SK-MEL-5 (cell line): Measurements from ENCODE around the gene MCM6. TPM values are rescaled to one million over a fixed set of nuclear protein-coding genes. Genes with fewer than 3 reads are reported as not detected.
A peak's percentile ranks its signal among the peaks of the same experiment; 100 is the strongest.
"Not testable (repeated sequence)": the region's sequence is repeated elsewhere in the genome, so short reads cannot be mapped to it uniquely, and the experiment has no call there.

Experiments used
- DNase-seq: peaks from one replicate; pipeline ENCODE4 v3.0.0-alpha.2; 2016; ENCODE audit warnings: low read depth, low spot score
- in situ Hi-C: cut with HindIII; loops from 2 replicates; pipeline ENCODE4 v1.10.0; 2016; ENCODE audit warnings: low sequenced_read_pairs, high pct_unique_total_duplicates, low pct_unique_long_range_greater_than_20kb
- total RNA-seq: library from RNA; depleted of rRNA; stranded (reverse); fragments of >200 nt; shearing (Covaris generic); gene quantifications from 2 replicates; pipeline ENCODE4 v1.2.3, GENCODE V29; 2014

The MCM6 gene
- total RNA-seq, 1 experiment from 2014 or later = 18.1 TPM

DNA sequence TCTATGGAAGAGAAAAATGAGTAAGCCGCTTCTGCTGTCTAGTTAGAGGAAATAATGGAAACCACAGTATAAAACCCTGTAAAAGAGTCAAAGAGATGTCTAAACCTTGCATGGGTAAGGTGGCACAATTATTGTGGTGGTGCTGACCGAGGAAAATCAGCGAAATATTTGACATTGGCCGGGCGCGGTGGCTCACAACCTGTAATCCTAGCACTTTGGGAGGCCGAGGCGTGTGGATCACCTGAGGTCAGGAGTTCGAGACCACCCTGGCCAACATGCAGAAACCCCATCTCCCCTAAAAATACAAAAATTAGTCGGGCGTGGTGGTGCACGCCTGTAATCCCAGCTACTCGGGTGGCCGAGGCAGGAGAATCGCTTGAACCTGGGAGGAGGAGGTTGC lies 527 bp upstream of the MCM6 start:
- DNase-seq, in situ Hi-C loops: not testable (repeated sequence)

DNA sequence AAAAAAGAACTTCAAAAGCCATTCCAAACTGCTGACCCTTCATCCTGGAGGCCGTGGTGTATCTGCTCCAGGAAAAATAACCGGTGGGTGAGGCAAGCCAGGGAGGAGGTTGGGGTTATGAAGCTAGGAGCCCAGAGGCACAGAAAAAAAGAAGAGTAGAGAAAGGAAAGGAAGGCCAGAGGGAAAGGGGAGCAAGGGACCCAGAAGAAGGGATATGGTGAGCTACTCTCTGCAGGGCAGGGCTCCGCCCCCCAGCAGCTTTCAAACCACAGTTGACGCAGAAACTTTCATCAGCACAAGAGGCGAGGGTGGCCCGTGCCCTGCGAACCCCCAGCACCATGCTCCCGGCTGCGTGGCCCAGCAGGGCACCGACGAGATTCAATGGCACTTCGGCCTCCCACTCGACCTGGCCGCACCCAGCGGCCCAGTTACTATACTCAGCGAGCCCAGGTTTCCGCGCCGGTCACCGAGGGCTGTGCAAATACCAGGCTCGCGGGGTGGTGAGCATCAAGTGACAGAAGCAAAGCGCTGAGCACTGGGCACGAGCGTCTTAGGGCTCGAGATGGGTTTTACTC lies 665 bp downstream of the MCM6 start:
- in situ Hi-C loops = no loop called here

DNA sequence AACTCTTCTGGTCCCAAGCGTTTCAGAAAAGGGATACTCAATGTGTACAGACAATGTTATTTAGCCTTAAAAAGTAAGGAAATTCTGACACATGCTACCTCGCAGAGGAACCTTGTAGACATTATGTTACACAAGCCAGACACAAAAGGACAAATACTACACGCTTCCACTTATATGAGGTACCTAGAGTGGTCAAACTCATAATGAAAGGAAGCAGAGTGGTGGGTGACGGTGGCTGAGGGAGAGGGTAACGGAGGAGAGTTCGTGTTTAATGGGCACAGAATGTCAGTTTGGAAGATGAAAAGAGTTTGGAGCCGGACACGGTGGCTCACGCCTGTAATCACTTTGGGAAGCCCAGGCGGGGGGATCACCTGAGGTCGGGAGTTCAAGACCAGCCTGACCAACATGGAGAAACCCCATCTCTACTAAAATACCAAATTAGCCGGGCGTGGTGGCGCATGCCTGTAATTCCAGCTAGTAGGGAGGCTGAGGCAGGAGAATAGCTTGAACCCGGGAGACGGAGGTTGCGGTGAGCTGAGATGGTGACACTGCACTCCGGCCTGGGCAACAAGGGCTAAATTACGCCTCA lies 1.4 kb downstream of the MCM6 start:
- in situ Hi-C loops = no loop called here
- DNase-seq = no peak

More for the DNA sequence above, 665 bp downstream of the MCM6 start:
- peak; percentile 45 for DNase-seq

DNA sequence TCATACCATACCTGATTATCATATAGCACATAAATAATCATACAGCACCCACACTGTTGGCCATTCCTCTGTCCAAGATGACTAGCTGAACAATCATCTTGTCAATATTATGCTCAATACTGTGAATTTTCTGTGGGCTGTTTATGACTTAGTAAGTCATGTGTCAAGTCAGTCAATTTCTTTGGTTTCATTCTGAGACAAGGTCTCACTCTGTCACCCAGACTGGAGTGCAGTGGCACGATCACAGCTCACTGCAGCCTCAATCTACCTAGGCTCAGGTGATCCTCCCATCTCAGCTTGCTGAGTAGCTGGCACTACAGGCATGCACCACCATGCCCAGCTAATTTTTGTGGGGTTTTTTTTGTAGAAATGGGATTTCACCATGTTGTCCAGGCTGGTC lies 5.7 kb downstream of the MCM6 start:
- DNase-seq = no peak
- in situ Hi-C loops = no loop called here

DNA sequence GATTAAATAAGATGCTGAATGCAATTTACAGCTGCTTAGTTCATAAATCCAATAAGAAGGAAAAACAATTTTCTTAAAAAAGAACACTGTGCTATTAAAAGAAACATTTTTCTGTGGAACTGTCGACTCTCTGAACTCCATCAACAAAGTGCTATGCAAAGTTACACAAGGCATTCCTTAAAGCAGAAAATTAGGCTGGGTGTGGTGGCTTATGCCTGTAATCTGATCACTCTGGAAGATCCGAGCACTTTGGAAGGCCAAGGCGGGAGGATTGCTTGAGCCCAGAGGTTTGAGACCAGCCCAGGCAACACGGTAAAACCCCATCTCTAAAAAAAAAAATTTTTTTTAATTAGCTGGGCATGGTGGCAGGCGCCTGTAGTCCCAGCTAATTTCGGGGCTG lies 13.0 kb downstream of the MCM6 start:
- in situ Hi-C loops = no loop called here
- DNase-seq = no peak

DNA sequence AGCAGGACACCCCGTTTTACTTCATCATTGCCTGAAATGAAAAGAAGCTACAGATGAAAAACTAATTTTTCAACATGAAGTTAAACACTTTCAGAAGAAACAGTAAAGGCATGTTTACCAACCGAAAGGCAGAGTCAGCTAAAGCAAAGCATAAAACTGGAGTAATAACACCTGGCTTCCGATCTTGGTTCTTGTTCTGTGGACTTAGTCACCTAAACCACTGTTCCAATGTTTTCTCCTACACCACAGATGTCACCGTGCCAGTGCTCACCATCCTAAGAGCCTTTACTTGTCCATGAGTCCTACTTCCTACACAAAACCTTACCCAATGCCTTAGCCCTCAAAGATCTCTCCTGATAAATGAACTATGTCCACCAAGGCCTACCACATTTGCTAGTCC lies 13.5 kb downstream of the MCM6 start:
- in situ Hi-C loops = no loop called here
- no peak for DNase-seq

DNA sequence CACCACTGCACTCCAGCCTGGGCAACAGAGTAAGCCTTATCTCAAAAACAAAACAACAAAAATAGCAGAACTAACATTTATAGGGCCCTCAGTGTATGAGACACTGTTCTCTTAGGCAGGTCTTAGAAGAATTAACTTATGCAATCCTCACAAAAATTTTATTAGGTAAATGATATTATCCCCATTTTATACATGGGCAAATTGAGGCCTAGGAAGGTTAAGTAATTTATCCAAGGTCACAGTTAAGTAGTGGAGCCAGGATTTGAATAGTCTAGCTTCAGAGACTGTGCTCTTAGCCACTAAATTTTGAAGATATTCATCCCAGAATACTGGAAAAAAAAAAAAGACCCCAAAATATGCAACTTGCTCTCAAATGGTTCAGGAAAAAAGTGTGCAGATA lies 22.8 kb downstream of the MCM6 start:
- DNase-seq = no peak
- in situ Hi-C loops = no loop called here

DNA sequence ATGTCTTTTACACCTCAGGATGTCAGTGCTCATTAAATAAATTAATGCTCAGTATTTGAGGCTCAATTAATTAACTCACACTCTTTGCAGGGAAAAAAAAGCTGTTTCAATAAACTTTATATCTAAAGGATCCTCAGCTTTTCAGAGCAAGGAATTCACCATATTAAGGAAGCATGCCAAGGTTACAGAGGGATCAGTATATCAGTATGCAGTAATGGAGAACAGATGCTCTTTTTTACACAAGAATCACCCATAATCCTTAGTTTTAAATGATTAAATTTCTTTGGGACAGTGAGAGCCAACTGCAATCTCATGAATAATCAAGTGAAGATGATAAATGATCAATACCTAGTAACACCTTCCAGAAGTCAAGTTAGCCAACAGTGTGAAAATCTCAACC lies 24.4 kb downstream of the MCM6 start:
- in situ Hi-C loops = no loop called here
- no peak for DNase-seq

DNA sequence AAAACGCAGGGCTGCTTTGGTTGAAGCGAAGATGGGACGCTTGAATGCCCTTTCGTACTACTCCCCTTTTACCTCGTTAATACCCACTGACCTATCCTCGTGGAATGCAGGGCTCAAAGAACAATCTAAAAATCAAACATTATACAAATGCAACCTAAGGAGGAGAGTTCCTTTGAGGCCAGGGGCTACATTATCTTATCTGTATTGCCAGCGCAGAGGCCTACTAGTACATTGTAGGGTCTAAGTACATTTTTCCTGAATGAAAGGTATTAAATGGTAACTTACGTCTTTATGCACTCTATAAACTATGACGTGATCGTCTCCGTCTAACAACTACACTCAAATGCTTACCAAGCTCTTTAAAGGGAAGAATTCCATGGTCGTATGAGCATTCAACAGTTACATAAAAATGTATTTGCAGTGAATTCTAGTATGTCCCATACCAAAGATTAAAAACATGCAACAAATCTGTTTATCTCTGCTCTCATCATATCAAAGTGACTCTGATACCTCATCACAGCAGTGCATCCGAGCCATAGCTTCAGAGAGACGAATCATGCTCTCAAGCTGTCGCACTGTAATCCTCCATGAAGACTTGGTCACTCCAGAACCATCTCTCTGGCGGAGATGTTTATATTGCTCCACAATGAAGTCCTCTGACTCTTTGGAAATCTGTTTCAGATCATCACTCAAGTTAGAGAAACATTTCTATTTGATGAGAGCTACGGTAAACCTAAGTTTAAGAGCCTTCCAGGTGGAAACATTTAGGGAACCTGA lies 25.2 kb downstream of the MCM6 start:
- no peak for DNase-seq
- in situ Hi-C loops = no loop called here

DNA sequence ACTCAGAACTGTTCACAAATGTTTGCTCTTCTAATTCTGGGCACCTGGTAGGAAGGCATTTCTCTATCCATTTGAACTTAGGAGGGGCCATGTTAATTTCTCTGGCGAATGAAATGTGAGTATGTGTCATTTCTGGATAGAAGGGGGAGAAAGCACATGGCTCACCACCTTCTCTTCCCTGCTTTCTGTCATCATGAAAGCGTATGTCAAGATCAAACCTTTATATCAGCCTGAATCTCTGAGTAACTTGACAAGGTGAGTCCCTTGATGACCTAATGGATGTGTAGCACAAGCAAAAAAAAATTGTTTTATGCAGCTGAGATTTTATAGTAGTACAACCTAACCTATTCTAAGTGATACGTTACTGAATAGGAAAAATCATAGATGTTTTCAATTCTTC lies 27.2 kb downstream of the MCM6 start:
- no peak for DNase-seq
- in situ Hi-C loops = no loop called here

DNA sequence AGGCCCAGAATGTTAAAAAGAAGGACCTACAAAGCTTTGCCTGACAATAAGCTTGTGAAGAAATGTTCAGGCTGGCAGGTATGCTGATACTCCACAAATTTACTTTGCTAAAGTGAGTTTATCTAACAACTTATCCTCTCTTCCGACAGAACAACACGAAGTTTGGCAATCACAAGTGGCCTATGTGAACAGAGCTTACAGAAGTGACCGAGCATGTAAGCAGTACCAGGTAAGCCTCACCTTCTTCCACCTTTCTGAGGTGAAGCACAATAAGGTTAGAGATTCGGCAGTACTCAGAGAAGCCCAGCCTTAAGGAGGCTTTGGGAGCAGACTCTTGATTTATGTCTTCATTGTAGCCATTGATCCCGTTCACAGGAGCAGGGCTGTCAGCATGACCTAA lies 30.2 kb downstream of the MCM6 start:
- no peak for DNase-seq
- in situ Hi-C loops = no loop called here

DNA sequence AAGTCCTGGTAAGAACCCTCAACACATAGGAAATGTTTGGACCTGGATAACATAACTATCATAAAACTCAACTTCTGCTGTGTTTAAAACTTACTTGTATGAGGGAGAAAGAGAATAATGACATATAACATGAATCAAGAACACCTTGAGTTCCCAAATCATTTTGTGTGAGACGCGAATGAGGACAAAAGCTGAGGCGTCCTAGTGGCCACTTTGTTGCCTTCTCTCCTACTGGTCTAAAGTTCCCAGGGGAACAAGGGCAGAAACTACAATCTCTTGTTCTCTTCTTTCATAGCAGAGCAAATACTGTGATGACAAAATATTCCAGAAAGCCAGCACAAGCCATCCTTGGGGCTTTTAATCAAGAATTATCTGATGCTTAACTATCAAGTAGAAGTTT lies 31.0 kb downstream of the MCM6 start:
- no peak for DNase-seq
- in situ Hi-C loops = no loop called here

DNA sequence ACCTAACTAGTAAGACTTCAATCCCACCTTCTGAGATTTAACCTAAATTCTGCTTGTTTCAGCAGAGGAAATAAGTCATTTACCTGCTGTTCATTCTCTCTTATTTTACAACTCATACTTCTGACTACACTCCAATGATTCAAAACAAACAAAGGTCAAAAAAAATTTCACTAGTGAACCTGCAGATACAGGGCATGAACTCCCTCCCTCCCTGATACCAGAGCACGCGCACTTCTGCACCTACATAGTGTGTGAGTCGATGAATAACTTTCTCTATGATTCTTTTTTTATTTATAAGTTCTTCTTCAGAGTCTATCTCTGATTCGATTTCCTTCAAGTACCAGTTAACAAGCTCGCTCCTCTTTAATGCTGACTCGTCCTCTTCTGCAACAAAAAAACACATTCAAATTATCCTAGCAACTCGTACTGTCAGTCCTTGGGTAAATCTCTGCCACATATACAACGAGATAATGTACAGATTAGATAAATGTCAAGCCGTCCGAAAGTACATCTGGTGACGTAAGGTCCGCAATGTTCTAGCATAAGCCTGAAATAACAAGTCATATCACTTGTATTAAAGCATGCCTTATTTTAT lies 31.8 kb downstream of the MCM6 start:
- DNase-seq = no peak
- in situ Hi-C loops = no loop called here

DNA sequence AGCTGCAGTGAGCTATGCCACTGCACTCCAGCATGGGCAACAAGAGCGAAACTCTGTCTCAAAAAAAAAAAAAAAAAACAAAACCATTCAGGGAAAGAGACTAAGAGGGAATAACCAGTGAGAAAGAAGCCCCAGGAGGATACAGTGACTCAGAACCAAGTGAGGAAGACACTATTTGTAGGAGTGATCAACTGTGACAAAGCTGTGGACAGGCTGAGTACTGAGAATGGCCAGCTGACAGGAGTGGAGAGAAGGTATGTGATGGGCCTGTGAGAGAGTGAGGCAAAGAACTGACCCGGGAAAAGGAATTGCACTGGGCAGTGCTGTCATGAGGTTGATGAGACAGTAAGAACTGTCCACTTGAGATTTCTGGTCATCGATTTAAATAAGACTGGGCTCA lies 32.6 kb downstream of the MCM6 start:
- DNase-seq = no peak
- in situ Hi-C loops = no loop called here

DNA sequence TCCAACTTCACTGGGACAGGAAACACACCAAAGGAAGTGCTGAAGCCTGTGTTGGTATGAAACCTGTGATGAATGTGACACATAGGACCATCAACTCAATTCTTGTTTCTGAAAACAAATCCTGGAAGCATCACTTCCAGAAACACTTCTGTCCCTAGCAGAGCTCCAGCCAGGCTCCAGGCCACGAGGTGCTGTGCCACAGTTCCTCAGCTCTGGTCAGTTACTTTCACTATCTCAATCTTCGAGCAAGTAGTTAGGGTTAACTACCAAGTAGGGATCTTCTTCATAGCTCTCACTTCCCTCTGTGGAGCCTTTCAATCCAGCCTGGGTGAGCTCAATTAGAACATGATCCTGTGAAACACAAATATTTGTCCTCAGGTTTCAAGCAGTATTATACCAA lies 35.6 kb downstream of the MCM6 start:
- DNase-seq = no peak
- in situ Hi-C loops = no loop called here

DNA sequence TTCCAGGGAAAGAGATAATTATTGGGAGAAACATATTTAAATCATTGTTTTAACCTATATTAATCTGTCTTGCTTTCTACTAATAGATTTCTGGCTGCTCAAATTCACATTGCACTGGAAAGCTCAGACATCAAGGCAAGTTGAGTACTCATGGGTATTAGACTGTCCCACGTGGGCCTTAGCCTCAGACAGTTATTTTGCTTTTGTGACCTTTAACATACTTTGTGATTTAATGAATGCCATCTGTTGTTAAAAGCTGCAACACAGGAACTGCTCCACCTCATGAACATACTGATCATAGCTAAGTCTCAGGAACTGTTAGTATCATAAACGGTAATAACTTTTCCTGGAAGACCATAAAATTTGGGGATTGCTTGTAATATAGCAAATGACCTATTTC lies 36.5 kb downstream of the MCM6 start:
- DNase-seq = peak; percentile 67
- in situ Hi-C loops = no loop called here

DNA sequence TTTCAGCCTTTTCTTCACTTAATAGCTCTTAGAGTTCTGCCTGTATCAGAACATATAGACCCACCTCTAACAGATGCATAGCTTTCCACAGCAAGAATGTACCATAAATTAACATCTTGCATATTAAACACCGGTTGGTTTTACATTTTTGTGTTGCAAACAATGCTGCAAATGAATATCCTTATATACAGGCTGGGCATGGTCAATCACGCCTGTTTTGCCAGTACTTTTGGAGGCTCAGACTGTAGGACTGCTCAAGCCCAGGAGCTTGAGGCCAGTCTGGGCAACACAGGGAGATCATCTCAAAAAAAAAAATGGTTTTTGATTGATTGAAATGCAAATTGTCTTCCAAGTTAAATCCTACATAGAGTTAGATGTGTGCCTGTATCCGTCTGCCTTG lies 37.7 kb downstream of the MCM6 start:
- no peak for DNase-seq
- in situ Hi-C loops = no loop called here

DNA sequence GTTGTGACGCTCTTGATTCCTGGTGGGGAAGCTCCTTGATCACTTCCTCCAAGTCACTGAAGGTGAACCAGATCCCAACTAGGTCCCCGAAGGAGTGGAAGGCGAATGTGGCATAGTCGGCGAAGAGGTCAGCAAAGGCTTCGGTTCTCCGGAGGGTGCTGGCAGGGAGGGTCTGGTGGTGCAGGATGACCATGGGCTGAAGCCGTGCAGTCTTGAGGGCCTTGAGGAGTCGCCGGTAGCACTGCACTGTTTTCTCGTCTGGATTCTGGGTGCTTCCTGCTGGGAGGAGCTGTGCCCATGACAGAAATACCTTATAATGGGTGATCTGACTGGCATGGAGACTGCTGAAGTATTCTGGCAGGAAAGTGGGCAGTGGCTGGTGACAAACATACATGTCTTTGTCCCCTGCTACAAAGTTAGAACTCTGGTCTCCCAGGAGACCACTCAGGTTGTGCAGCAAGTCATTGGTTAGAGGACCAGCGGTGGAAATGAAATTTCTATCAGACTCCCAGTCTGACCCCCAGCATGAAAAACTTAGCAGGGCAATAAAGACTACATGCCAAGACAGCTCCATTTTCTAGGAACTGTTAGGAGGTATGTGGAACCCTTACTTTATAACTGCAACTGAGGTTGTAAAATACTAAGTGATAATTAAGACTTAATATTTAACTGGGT lies 39.5 kb downstream of the MCM6 start, which contains the start of gene LCT:
Gene LCT (minus strand): TSS at position 589 of the 675 bp plus-strand sequence. CDS start 15 bp downstream, at position 574.
- in situ Hi-C loops = no loop called here
- no peak for DNase-seq
